ENCODE measurements around the gene NRIP1.

- no peak for TF ChIP-seq TEAD4 (IDR thresholded peaks at IDR 0.05)
- no peak for TF ChIP-seq REST (IDR thresholded peaks at IDR 0.05; ENCODE audit: low read depth)
- TF ChIP-seq CREB1 (IDR thresholded peaks at IDR 0.05; ENCODE audit: low read depth): no peak
- TF ChIP-seq EP300 (IDR thresholded peaks at IDR 0.05; ENCODE audit: borderline replicate concordance): no peak
- TF ChIP-seq TAF1 (IDR thresholded peaks at IDR 0.05; ENCODE audit: low read depth): no peak
- no peak for TF ChIP-seq MAX (IDR thresholded peaks at IDR 0.05)
- TF ChIP-seq ZBTB7A (IDR thresholded peaks at IDR 0.05; ENCODE audit: low read depth): no peak
- no peak for TF ChIP-seq EGR1 (IDR thresholded peaks at IDR 0.05)
- no peak for TF ChIP-seq RAD21 (IDR thresholded peaks at IDR 0.05; ENCODE audit: low read depth)
- no peak for TF ChIP-seq FOXM1 (IDR thresholded peaks at IDR 0.05; ENCODE audit: borderline replicate concordance, low read depth)
- no peak for TF ChIP-seq YY1 (IDR thresholded peaks at IDR 0.05; ENCODE audit: low read depth)
- TF ChIP-seq NFIC (IDR thresholded peaks at IDR 0.05): no peak
- TF ChIP-seq CEBPB (IDR thresholded peaks at IDR 0.05): no peak
- no peak for TF ChIP-seq TCF12 (IDR thresholded peaks at IDR 0.05; ENCODE audit: low read depth)
Observed at GRCh38 chr21:15093216-15093615, 28.4 kb upstream of the NRIP1 start.
